Endothelial cell (in vitro differentiated cells): Measurements from ENCODE around the gene REPS2. TPM values are rescaled to one million over a fixed set of nuclear protein-coding genes. Genes with fewer than 3 reads are reported as not detected.

Source experiments
- DNase-seq: peaks from one replicate; pipeline ENCODE4 v3.0.0; 2021; ENCODE audit warnings: low spot score
- H3K27ac Mint-ChIP-seq: one replicate; pipeline ENCODE4 v1.8.0; 2021; ENCODE audit warnings: mixed read lengths, inconsistent platforms; ENCODE audit not compliant: unreplicated experiment
- H3K27me3 Mint-ChIP-seq: one replicate; pipeline ENCODE4 v1.8.0; 2021; ENCODE audit warnings: mild to moderate bottlenecking, moderate library complexity, mixed read lengths, inconsistent platforms; ENCODE audit not compliant: unreplicated experiment
- H3K36me3 Mint-ChIP-seq: one replicate; pipeline ENCODE4 v1.8.0; 2021; ENCODE audit warnings: mild to moderate bottlenecking, low read depth, mixed read lengths, inconsistent platforms; ENCODE audit not compliant: unreplicated experiment
- H3K4me1 Mint-ChIP-seq: one replicate; pipeline ENCODE4 v1.8.0; 2021; ENCODE audit warnings: mild to moderate bottlenecking, mixed read lengths, inconsistent platforms; ENCODE audit not compliant: unreplicated experiment
- H3K4me3 Mint-ChIP-seq: one replicate; pipeline ENCODE4 v1.8.0; 2021; ENCODE audit warnings: mild to moderate bottlenecking, mixed read lengths, inconsistent platforms; ENCODE audit not compliant: unreplicated experiment
- H3K9me3 Mint-ChIP-seq: one replicate; pipeline ENCODE4 v1.8.0; 2021; ENCODE audit warnings: mixed read lengths, inconsistent platforms; ENCODE audit not compliant: unreplicated experiment
- total RNA-seq: library from RNA; stranded (reverse); fragmentation: NEBNext Ultra II Directional; extraction: Animal tissue kit (Norgen Biotek cat#: 25700); gene quantifications from one replicate; pipeline ENCODE4 v1.2.1, GENCODE V29; 2021; ENCODE audit not compliant: unreplicated experiment
- TF ChIP-seq, protein P1 (sequence below): fragments of 200-600 bp; sonication (generic); IDR thresholded peaks from one replicate; pipeline ENCODE4 v1.5.0; 2021; ENCODE audit warnings: antibody characterized with exemption; ENCODE audit not compliant: unreplicated experiment

REPS2 gene
- total RNA-seq, 1 donor from 2014 or later = 10.6 TPM

DNA sequence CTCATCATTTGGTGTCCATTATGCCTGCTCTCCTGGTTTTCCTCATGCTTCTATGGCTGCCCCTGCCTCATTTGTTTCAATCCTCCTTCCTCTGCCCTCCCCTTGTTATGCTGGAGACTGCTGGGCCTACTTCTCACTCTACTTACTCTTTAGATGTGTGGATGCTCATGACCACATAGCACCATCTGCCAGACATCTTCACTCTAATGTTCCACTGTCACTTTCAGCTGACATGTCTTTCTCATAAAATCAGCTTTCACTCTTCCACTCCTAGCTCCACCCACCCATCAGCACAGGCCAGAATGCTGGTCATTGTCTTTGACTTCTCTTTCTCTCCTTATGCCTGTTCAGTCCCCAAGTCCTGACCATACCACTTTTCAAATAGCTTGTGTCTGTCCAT is 86.8 kb downstream of the REPS2 start:
- TF ChIP-seq, protein P1, sequence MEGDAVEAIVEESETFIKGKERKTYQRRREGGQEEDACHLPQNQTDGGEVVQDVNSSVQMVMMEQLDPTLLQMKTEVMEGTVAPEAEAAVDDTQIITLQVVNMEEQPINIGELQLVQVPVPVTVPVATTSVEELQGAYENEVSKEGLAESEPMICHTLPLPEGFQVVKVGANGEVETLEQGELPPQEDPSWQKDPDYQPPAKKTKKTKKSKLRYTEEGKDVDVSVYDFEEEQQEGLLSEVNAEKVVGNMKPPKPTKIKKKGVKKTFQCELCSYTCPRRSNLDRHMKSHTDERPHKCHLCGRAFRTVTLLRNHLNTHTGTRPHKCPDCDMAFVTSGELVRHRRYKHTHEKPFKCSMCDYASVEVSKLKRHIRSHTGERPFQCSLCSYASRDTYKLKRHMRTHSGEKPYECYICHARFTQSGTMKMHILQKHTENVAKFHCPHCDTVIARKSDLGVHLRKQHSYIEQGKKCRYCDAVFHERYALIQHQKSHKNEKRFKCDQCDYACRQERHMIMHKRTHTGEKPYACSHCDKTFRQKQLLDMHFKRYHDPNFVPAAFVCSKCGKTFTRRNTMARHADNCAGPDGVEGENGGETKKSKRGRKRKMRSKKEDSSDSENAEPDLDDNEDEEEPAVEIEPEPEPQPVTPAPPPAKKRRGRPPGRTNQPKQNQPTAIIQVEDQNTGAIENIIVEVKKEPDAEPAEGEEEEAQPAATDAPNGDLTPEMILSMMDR = no peak
- H3K36me3 Mint-ChIP-seq = no peaks in the 10 kb centered on the region
- H3K4me1 Mint-ChIP-seq = no peaks in the 10 kb centered on the region
- H3K9me3 Mint-ChIP-seq = no peaks in the 10 kb centered on the region
- peaks cover 2% of the 10 kb centered on the region for H3K27me3 Mint-ChIP-seq
- no peak overlapping the region for H3K4me3 Mint-ChIP-seq
- no peak overlapping the region for H3K27ac Mint-ChIP-seq
- DNase-seq = no peak

DNA sequence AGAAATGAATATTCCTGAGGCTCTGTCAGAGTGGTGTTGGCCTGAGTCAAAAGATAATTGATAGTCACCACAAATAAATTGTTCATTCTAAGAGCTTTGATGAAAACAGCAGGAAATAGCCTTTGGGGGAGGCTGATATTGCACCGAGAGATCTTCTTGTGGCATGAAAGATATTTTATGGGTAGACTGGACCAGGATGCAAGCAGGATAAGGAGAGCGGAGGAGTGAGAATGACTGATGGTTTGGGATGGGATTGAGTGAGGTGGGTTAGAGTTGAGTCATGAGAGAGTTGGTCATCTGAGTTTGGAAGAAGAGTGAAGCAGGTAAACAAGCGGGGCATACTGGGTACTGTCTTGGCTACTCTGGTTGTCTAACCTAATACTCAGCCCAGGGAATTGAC is 88.7 kb downstream of the REPS2 start:
- no peaks in the 10 kb centered on the region for H3K4me1 Mint-ChIP-seq
- H3K4me3 Mint-ChIP-seq = no peak overlapping the region
- no peak overlapping the region for H3K27ac Mint-ChIP-seq
- TF ChIP-seq, protein P1 = no peak
- no peaks in the 10 kb centered on the region for H3K36me3 Mint-ChIP-seq
- DNase-seq = no peak
- peaks cover 2% of the 10 kb centered on the region for H3K27me3 Mint-ChIP-seq
- no peaks in the 10 kb centered on the region for H3K9me3 Mint-ChIP-seq

DNA sequence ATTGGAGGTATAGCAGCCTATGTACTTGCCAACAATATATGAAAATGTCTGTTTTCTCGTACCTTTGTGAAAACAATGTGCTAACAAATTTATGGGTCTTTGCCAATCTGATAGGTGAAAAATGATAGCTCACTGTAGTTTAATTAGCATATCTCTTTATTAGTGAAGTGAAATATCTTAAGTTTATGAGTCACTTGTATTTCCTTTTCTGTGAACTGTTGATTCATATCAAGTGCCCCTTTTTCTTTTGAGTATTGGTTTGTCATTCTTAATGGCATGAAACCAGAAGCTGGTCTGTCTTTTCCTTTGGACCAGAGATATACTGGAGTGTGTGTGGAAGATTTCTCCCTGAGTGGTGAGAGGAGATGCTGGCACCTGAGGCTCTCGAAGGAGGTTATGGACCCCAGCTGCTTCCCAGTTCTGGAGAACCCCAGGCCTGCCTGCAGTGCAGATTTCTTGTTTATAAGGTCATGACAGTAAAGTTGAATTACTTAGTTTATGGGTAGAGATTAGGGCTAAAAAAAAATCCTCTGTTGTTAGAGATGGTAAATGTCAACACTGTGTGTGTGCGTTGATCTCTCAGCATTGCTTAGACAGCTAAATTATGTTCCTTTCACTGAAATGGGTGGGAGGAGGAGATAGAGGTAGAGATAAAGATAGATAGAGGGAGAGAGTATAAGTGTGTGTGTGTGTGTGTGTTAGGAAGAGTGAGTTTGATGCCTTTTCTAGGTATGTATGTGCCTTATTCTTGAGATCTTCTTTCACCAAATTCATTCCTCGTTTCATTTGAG is 89.9 kb downstream of the REPS2 start:
- Mint-ChIP-seq H3K9me3 (no peaks in the 10 kb centered on the region), H3K27me3 (peaks cover 2% of the 10 kb centered on the region), H3K36me3 (no peaks in the 10 kb centered on the region), H3K4me3 (no peak overlapping the region), H3K4me1 (no peaks in the 10 kb centered on the region), H3K27ac (no peak overlapping the region)
- TF ChIP-seq, protein P1 = no peak
- DNase-seq = no peak

DNA sequence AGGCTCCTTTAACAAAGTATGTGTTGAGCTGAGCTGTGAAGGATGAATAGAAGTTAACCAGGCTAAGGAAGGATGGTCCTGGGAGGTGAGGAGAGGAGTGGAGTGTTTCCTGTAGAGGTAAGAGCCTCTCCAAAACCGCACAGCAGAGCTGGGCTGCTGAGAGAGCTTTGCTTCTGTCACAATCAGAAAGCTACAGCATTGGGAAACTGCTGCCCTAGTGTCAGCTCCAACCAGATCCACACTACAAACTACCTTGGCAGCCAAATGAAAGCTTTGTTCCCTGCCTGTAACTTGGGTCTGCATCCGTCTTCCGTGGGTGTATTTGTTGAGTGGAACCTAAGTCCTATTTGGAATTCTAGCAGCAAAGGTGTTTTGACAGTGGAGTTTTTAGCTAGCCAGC is 91.8 kb downstream of the REPS2 start:
- no peak overlapping the region for H3K27ac Mint-ChIP-seq
- H3K36me3 Mint-ChIP-seq = no peaks in the 10 kb centered on the region
- H3K9me3 Mint-ChIP-seq = no peaks in the 10 kb centered on the region
- no peak overlapping the region for H3K4me3 Mint-ChIP-seq
- DNase-seq = no peak
- no peaks in the 10 kb centered on the region for H3K4me1 Mint-ChIP-seq
- peaks cover 2% of the 10 kb centered on the region for H3K27me3 Mint-ChIP-seq
- TF ChIP-seq, protein P1 = no peak

DNA sequence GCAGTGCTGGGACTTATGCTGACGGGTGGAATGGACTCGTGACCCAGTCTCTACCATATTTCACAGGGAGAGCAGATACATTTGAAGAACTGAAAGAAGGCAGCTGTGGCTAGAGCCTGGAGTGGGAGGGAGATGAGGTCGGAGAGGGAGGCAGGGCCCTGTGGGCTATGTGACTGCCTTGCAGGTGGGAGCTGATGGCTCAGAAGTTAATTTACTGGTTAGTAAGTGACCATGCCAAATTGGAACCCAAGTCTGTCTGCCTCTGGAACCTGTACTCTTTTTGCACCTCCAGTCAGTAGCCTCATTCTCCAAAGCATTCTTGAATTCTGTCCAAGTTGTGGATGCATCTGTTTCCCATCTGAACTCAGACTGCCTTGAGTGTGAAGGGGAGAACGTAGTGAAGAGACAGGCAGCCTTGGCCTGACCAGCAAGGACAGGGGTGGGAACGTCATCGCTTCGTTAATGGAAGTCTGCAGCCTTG is 92.3 kb downstream of the REPS2 start:
- no peaks in the 10 kb centered on the region for H3K4me1 Mint-ChIP-seq
- H3K9me3 Mint-ChIP-seq = no peaks in the 10 kb centered on the region
- no peaks in the 10 kb centered on the region for H3K36me3 Mint-ChIP-seq
- TF ChIP-seq, protein P1 = no peak
- no peak overlapping the region for H3K4me3 Mint-ChIP-seq
- H3K27ac Mint-ChIP-seq = no peak overlapping the region
- DNase-seq = no peak
- peaks cover 2% of the 10 kb centered on the region for H3K27me3 Mint-ChIP-seq
